ENCODE results near the gene GLDC.

DNA sequence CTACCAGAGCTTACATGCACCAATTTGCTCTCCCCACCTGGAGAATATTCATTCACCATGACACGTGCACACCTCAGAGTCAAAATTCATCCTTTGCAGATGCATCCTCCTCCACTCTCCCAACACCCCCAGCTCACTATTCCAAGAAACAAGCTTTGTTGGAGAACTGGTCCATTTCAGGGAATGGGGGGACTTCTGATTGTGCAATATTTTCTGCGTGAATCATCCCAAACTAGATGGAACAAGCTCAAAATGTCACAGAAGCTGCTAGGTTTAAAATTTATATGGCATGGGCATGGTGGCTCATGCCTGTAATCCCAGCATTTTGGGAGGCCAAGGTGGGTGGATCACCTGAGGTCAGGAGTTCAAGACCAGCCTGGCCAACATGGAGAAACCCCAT lies 3.6 kb downstream of the GLDC start:
- TF ChIP-seq CTCF (IDR thresholded peaks at IDR 0.05; ENCODE audit: borderline replicate concordance, extremely low read depth, low read length, poor library complexity, severe bottlenecking) (no peak), EZH2 (IDR thresholded peaks at IDR 0.05; ENCODE audit: borderline replicate concordance, low read depth, low read length, severe bottlenecking) (no peak)
